Measurements from ENCODE around the gene INSYN1. TPM values are rescaled to one million over a fixed set of nuclear protein-coding genes. Genes with fewer than 3 reads are reported as not detected.

INSYN1 gene
- total RNA-seq, 6 donors from 2014 or later = 3.1 to 17.1 (median 5.1) TPM

DNA sequence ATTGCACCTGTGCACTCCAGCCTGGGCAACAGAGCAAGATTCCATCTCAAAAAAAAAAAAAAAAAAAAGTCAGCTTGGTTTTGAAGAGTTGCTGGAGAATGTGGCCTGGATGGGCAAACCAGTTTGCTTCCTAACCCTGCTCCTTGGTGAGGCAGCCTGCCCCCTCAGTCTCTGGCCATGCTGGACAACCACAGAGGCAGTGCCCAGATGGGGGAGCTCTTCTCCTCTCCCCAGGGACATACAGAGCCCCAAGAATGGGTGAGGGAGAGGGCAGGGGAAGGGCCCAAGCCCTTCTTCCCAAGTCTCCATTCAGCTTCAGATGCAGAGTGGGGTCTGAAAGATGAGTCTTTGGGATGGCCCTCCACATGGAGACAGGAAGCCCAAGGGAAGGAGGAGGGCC is 41.0 kb downstream of the INSYN1 start:
- ATAC-seq (ENCODE audit: low FRiP score in 2 of 2) = no peak

DNA sequence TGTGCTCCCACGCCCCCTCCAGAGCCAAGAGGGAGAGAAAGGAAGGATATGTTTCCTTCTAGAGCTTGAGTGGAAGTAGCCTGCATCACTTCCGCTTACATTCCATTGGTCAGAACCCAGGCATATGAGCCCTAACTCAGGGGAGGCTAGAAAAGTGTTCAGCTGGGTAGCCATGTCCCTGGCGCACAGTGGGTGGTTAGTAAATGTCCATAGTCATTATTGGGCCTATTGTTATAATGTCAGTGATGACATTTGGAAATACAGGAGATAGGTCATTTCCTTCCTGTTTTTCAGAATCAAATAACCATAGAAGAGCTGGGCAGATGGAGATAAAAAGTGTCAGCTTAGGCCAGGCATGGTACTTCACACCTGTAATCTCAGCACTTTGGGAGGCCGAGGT is 41.6 kb downstream of the INSYN1 start:
- H3K27ac ChIP-seq = no peak overlapping the region
- DNase-seq = peak in 1 of 2 donors; percentile 47
- TF ChIP-seq, protein P1, sequence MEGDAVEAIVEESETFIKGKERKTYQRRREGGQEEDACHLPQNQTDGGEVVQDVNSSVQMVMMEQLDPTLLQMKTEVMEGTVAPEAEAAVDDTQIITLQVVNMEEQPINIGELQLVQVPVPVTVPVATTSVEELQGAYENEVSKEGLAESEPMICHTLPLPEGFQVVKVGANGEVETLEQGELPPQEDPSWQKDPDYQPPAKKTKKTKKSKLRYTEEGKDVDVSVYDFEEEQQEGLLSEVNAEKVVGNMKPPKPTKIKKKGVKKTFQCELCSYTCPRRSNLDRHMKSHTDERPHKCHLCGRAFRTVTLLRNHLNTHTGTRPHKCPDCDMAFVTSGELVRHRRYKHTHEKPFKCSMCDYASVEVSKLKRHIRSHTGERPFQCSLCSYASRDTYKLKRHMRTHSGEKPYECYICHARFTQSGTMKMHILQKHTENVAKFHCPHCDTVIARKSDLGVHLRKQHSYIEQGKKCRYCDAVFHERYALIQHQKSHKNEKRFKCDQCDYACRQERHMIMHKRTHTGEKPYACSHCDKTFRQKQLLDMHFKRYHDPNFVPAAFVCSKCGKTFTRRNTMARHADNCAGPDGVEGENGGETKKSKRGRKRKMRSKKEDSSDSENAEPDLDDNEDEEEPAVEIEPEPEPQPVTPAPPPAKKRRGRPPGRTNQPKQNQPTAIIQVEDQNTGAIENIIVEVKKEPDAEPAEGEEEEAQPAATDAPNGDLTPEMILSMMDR (IDR thresholded peaks at IDR 0.05) = no peak
- no peak for TF ChIP-seq POLR2A (IDR thresholded peaks at IDR 0.05)
- TF ChIP-seq EP300 (IDR thresholded peaks at IDR 0.05) = no peak
- no peak for TF ChIP-seq POLR2AphosphoS5 (IDR thresholded peaks at IDR 0.05)
- WGBS, 2 donors = 56 to 62% methylated on average over 3 to 4 of the region's 4 CpGs
- H3K27me3 ChIP-seq = no peaks in the 10 kb centered on the region
- H3K4me3 ChIP-seq = no peak overlapping the region
- no peak for ATAC-seq (ENCODE audit: low FRiP score in 2 of 2)
- peaks cover 0 to 32% (median 17%) of the 10 kb centered on the region in 4 donors for H3K4me1 ChIP-seq
- H3K36me3 ChIP-seq = peaks cover 0 to 39% (median 19%) of the 10 kb centered on the region in 4 donors
- H3K9me3 ChIP-seq = no peaks in the 10 kb centered on the region

More for the DNA sequence above, 41.0 kb downstream of the INSYN1 start:
- DNase-seq = no peak
- Histone ChIP-seq H3K27me3 (no peaks in the 10 kb centered on the region), H3K9me3 (no peaks in the 10 kb centered on the region), H3K36me3 (peaks cover 0 to 35% (median 18%) of the 10 kb centered on the region in 4 donors), H3K4me1 (peaks cover 0 to 37% (median 22%) of the 10 kb centered on the region in 4 donors), H3K4me3 (no peak overlapping the region), H3K27ac (no peak overlapping the region)
- TF ChIP-seq EP300 (IDR thresholded peaks at IDR 0.05) (no peak), POLR2AphosphoS5 (IDR thresholded peaks at IDR 0.05) (no peak), POLR2A (IDR thresholded peaks at IDR 0.05) (no peak)
- TF ChIP-seq, protein P1 (IDR thresholded peaks at IDR 0.05) = no peak

DNA sequence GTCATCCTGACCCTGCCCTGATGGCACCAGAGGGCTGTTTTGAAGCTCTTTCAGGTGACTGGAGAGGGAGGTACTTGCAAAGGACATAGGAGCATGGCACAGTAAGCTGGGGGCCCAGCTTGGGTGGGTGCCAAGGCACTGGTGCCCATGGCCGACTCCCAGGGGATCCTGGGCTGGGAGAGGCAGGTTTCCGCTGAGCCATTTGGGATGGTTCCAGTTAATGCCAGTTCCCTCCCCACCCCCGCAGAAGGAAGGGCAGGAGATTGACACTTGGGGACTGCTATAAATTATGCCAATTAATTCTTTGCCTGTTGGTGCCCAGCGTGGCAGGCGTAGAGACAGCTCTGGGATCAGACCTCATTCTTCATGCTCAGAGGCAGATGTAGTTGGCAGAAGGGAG is 42.8 kb downstream of the INSYN1 start:
- Histone ChIP-seq H3K4me1 (peaks cover 0 to 31% (median 14%) of the 10 kb centered on the region in 4 donors), H3K9me3 (no peaks in the 10 kb centered on the region), H3K27ac (no peak overlapping the region), H3K27me3 (no peaks in the 10 kb centered on the region), H3K36me3 (peaks cover 0 to 39% (median 19%) of the 10 kb centered on the region in 4 donors), H3K4me3 (no peak overlapping the region)
- ATAC-seq (ENCODE audit: low FRiP score in 2 of 2) (no peak), DNase-seq (no peak)
- TF ChIP-seq POLR2A (IDR thresholded peaks at IDR 0.05) (no peak), EP300 (IDR thresholded peaks at IDR 0.05) (no peak), POLR2AphosphoS5 (IDR thresholded peaks at IDR 0.05) (no peak)
- TF ChIP-seq, protein P1 (IDR thresholded peaks at IDR 0.05) = no peak
- 79 to 81% methylated on average over 2 to 5 of the region's 5 CpGs for WGBS, 2 donors

DNA sequence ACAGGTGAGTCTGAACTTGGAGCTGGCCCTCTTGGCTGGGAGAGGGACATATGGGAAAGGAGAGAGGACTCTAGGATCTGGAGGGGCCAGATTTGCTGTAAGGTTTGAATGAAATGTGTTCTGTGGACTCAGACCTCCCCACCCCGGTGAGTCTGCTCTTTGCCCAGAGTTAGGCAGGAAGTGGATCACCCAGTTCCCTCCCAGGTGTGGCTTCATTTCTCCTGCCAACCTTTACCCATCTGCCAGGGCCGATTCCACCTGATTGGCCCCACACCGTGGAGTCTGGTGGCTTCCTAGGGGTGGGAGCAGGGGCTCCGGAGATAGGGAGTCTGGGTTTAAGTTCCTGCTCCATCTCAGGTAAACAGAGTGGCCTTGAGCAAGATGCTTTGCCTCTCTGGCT is 43.5 kb downstream of the INSYN1 start:
- 76 to 89% methylated on average over 3 to 4 of the region's 4 CpGs for WGBS, 2 donors
- Histone ChIP-seq H3K36me3 (peaks cover 0 to 39% (median 19%) of the 10 kb centered on the region in 4 donors), H3K27ac (no peak overlapping the region), H3K4me3 (no peak overlapping the region), H3K4me1 (peaks cover 0 to 38% (median 20%) of the 10 kb centered on the region in 4 donors), H3K27me3 (no peaks in the 10 kb centered on the region), H3K9me3 (no peaks in the 10 kb centered on the region)
- TF ChIP-seq POLR2AphosphoS5 (IDR thresholded peaks at IDR 0.05) (no peak), EP300 (IDR thresholded peaks at IDR 0.05) (no peak), POLR2A (IDR thresholded peaks at IDR 0.05) (no peak)
- TF ChIP-seq, protein P1 (IDR thresholded peaks at IDR 0.05) = no peak
- ATAC-seq (ENCODE audit: low FRiP score in 2 of 2) (no peak), DNase-seq (no peak)

DNA sequence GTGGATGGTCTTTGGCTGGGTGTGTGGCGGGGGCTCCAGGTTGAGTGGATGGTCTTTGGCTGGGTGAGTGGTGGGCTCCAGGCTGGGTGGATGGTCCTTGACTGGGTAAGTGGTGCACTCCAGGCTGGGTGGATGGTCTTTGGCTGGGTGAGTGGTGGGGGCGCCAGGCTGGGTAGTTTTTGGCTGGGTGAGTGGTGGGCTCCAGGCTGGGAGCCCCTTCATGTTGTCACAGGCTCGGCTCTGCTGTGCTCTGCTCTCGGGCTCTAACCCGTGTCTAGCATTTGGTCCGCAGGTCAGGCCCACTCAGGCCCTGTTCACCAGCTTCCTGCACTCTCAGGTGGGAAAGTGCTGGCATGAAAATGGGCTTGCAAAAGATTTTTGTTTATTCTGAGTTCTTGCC is 43.9 kb downstream of the INSYN1 start:
- no peak overlapping the region for H3K27ac ChIP-seq
- no peak overlapping the region for H3K4me3 ChIP-seq
- TF ChIP-seq, protein P1 (IDR thresholded peaks at IDR 0.05) = no peak
- TF ChIP-seq POLR2A (IDR thresholded peaks at IDR 0.05) = no peak
- no peak for TF ChIP-seq POLR2AphosphoS5 (IDR thresholded peaks at IDR 0.05)
- TF ChIP-seq EP300 (IDR thresholded peaks at IDR 0.05) = no peak
- H3K4me1 ChIP-seq = peaks cover 0 to 41% (median 23%) of the 10 kb centered on the region in 4 donors
- ATAC-seq (ENCODE audit: low FRiP score in 2 of 2) (no peak), DNase-seq (no peak)
- peaks cover 0 to 39% (median 19%) of the 10 kb centered on the region in 4 donors for H3K36me3 ChIP-seq
- H3K9me3 ChIP-seq = no peaks in the 10 kb centered on the region
- no peaks in the 10 kb centered on the region for H3K27me3 ChIP-seq
- WGBS, 2 donors = 87 to 99% methylated on average over 6 of the region's 6 CpGs
